Stimulated activated CD4-positive, alpha-beta T cell treated with anti-CD3 and anti-CD28 coated beads, Interleukin-12 subunit alpha, Interleukin-12 subunit beta, amount 100 ng/mL, for 48 hours (primary cell): Measurements from ENCODE around the gene ABCB10.
"Not testable (repeated sequence)": the region's sequence is repeated elsewhere in the genome, so short reads cannot be mapped to it uniquely, and the experiment has no call there.

Experiments
- DNase-seq, 3 donors: peaks; one replicate each; pipeline ENCODE4 v3.0.0-alpha.2; 2020; ENCODE audit warnings: low read depth in 2 of 3, low spot score in 1 of 3

ABCB10 gene

GRCh38 chr1:229558460-229559335, at the start of gene ABCB10:
Gene ABCB10 (minus strand): TSS chr1:229558707. CDS start chr1:229558652, 55 bp downstream.
- DNase-seq, result peak; percentile 82 to 86 (median 86)

- no peak for DNase-seq
Observed at GRCh38 chr1:229607370-229607769, 48.9 kb upstream of the ABCB10 start.

- no peak for DNase-seq
Observed at GRCh38 chr1:229603371-229604005, 45.0 kb upstream of the ABCB10 start.

GRCh38 chr1:229600229-229600628, 41.7 kb upstream of the ABCB10 start:
- DNase-seq, result no peak

GRCh38 chr1:229599218-229599954, 40.9 kb upstream of the ABCB10 start:
- no peak for DNase-seq

GRCh38 chr1:229597877-229598276, 39.4 kb upstream of the ABCB10 start:
- no peak for DNase-seq

GRCh38 chr1:229596925-229597699, 38.6 kb upstream of the ABCB10 start:
- no peak for DNase-seq

GRCh38 chr1:229595876-229596275, 37.4 kb upstream of the ABCB10 start:
- not testable (repeated sequence) for DNase-seq

- no peak for DNase-seq
Observed at GRCh38 chr1:229594227-229595008, 35.9 kb upstream of the ABCB10 start.

GRCh38 chr1:229593800-229594199, 35.3 kb upstream of the ABCB10 start:
- DNase-seq, result no peak

- DNase-seq, result no peak
Observed at GRCh38 chr1:229590119-229590518, 31.6 kb upstream of the ABCB10 start.

- no peak for DNase-seq
Observed at GRCh38 chr1:229585338-229585737, 26.8 kb upstream of the ABCB10 start.

- DNase-seq, result no peak
Observed at GRCh38 chr1:229582715-229583114, 24.2 kb upstream of the ABCB10 start.

- DNase-seq, result no peak
Observed at GRCh38 chr1:229582011-229582694, 23.6 kb upstream of the ABCB10 start.

GRCh38 chr1:229581485-229581884, 23.0 kb upstream of the ABCB10 start:
- no peak for DNase-seq

GRCh38 chr1:229579059-229579673, 20.7 kb upstream of the ABCB10 start:
- no peak for DNase-seq

GRCh38 chr1:229578168-229579058, 19.9 kb upstream of the ABCB10 start:
- DNase-seq, result no peak
